H1 (cell line): ENCODE data around the gene KIAA1614. TPM values are rescaled to one million over a fixed set of nuclear protein-coding genes. Genes with fewer than 3 reads are reported as not detected.

Source experiments
- ATF3 ChIP-seq: IDR thresholded peaks from 2 replicates; pipeline ENCODE4 v1.6.1; 2011; ENCODE audit warnings: low read depth, mild to moderate bottlenecking, low read length; ENCODE audit not compliant: insufficient read depth
- CHD7 ChIP-seq: fragments of 300-600 bp; sonication (generic); IDR thresholded peaks from 2 replicates; pipeline ENCODE4 v1.7.1; 2012; ENCODE audit warnings: low read length, moderate library complexity, mild to moderate bottlenecking, inconsistent platforms; ENCODE audit not compliant: insufficient replicate concordance
- NANOG ChIP-seq: IDR thresholded peaks from 2 replicates; pipeline ENCODE4 v1.6.1; 2011; ENCODE audit warnings: low read length, low read depth, mild to moderate bottlenecking, inconsistent platforms; ENCODE audit not compliant: insufficient read depth, poor library complexity, severe bottlenecking
- POLR2AphosphoS5 ChIP-seq: IDR thresholded peaks from 2 replicates; pipeline ENCODE4 v1.6.1; 2011; ENCODE audit warnings: low read depth, low read length
- RNF2 ChIP-seq: fragments of 200-900, 300-1000 bp; sonication (generic); IDR thresholded peaks from 2 replicates; pipeline ENCODE4 v1.7.1; 2016; ENCODE audit warnings: borderline replicate concordance, low read depth, mild to moderate bottlenecking, antibody characterized with exemption, low read length; ENCODE audit not compliant: poor library complexity, severe bottlenecking; ENCODE audit errors: missing control alignments
- SAP30 ChIP-seq: fragments of 300-600 bp; sonication (generic); IDR thresholded peaks from 2 replicates; pipeline ENCODE4 v1.7.1; 2012; ENCODE audit warnings: low read length, moderate library complexity, mild to moderate bottlenecking, inconsistent platforms; ENCODE audit not compliant: insufficient read depth, insufficient replicate concordance
- polyA plus RNA-seq, 7 experiments: library from polyadenylated mRNA; depleted of rRNA in 3 of 7; stranded (reverse) in 5 of 7; unstranded in 2 of 7; fragments of >200 nt in 5 of 7; fragments of 200-250 nt in 2 of 7; gene quantifications; 1 replicate in 5 of 7; 2 replicates in 1 of 7; 4 replicates in 1 of 7; pipeline versions ENCODE4 v1.2.1 to v1.2.3, GENCODE V29; 2011 to 2013; ENCODE audit warnings: missing spikeins in 2 of 7, mixed read lengths in 2 of 7
- total RNA-seq: library from RNA; stranded (reverse); fragmentation: NEBNext Ultra II Directional; extraction: Animal tissue kit (Norgen Biotek cat#: 25700); gene quantifications from 2 replicates; pipeline ENCODE4 v1.2.1, GENCODE V29; 2021

KIAA1614 gene
- total and polyA plus RNA-seq, 2 of the 8 experiments (the other 6 are each of a cell fraction or from before 2014, with no cell fraction given): 1.3 to 3.1 TPM

- no peak for TF ChIP-seq ATF3
- no peak for TF ChIP-seq SAP30
- no peak for TF ChIP-seq POLR2AphosphoS5
- no peak for TF ChIP-seq NANOG
- no peak for TF ChIP-seq CHD7
- no peak for TF ChIP-seq RNF2
- TF ChIP-seq, all 59 proteins: peak for 0
Observed at GRCh38 chr1:180966312-180966711, 53.6 kb downstream of the KIAA1614 start (continued).
